ENCODE results near the gene GALNT13. TPM values are rescaled to one million over a fixed set of nuclear protein-coding genes. Genes with fewer than 3 reads are reported as not detected.

Gene GALNT13
- total and polyA plus RNA-seq, 2 of the 13 experiments (the other 11 are each of a cell fraction or from before 2014, with no cell fraction given) = 1.3 to 5.0 TPM

DNA sequence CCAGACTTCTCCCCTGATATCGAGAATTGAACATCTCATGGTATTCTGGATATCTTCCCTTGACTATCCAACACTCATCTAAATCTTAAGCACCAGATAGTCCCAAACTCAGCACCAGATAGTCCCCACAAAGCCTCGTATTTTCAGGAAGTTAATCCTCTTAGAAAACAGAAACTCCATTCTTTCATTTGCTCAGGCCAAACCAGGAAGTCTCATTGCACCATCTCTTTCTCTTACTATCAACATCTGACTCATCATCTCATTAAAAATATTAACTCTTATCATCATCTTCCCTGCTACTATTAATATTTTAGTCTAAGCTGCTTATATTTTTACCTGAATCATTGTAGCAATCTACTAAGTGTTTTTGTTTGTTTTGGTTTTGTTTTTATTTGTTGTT is 286.4 kb downstream of the GALNT13 start:
- no peaks in the 10 kb centered on the region for H3K36me3 ChIP-seq (replicated peaks in 1 of 2; ENCODE audit: control insufficient read depth in 1 of 2, insufficient read depth in 2 of 2, low read length in 2 of 2)
- no peak overlapping the region for H3K27ac ChIP-seq (ENCODE audit: extremely low read length, insufficient read depth, low read length)
- ChIA-PET POLR2A (no interaction called here), CTCF (ENCODE audit: low intra/inter-chr PET ratio, low total read pairs) (no interaction called here)
- H4K20me1 ChIP-seq (ENCODE audit: insufficient read depth, low read length) = no peaks in the 10 kb centered on the region
- H3K79me2 ChIP-seq (ENCODE audit: insufficient read depth, low read length) = no peaks in the 10 kb centered on the region
- FAIRE-seq (no peak), DNase-seq (ENCODE audit: low spot score) (no peak), ATAC-seq (no peak)
- no peak overlapping the region for H3K4me2 ChIP-seq (ENCODE audit: low read depth, low read length)
- H3K9me3 ChIP-seq (ENCODE audit: low read length) = no peaks in the 10 kb centered on the region
- TF ChIP-seq ASH2L (IDR thresholded peaks at IDR 0.05; ENCODE audit: insufficient read length, low read depth, low read length) = no peak
- TF ChIP-seq, protein P1, sequence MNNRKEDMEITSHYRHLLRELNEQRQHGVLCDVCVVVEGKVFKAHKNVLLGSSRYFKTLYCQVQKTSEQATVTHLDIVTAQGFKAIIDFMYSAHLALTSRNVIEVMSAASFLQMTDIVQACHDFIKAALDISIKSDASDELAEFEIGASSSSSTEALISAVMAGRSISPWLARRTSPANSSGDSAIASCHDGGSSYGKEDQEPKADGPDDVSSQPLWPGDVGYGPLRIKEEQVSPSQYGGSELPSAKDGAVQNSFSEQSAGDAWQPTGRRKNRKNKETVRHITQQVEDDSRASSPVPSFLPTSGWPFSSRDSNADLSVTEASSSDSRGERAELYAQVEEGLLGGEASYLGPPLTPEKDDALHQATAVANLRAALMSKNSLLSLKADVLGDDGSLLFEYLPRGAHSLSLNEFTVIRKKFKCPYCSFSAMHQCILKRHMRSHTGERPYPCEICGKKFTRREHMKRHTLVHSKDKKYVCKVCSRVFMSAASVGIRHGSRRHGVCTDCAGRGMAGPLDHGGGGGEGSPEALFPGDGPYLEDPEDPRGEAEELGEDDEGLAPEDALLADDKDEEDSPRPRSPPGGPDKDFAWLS (CRISPR knock-in tag; IDR thresholded peaks at IDR 0.05; ENCODE audit: borderline replicate concordance) = no peak
- TF ChIP-seq SNAPC2 (CRISPR knock-in tag; IDR thresholded peaks at IDR 0.05) = no peak
- no peak for TF ChIP-seq HMG20B (CRISPR knock-in tag; conservative IDR thresholded peaks at IDR 0.05)
- BruUV-seq (replicated peaks) = no TSS peak
- intact Hi-C loops (cut with micrococcal nuclease; ENCODE audit: unreplicated experiment) (no loop called here), in situ Hi-C loops (cut with HindIII; ENCODE audit: extremely low pct_ligation_motif_present, low pct_unique_long_range_greater_than_20kb) (no loop called here)
- H2AFZ ChIP-seq (ENCODE audit: low read length) = no peak overlapping the region
- no peak overlapping the region for H3K9ac ChIP-seq (ENCODE audit: insufficient read depth, low read depth, low read length)
- 2% methylated on average over 2 of the region's 2 CpGs for WGBS (ENCODE audit: low lambda C conversion rate)
- no peaks in the 10 kb centered on the region for H3K27me3 ChIP-seq (ENCODE audit: control insufficient read depth in 1 of 2, insufficient read depth in 2 of 2, low read length in 2 of 2)
- H3K4me1 ChIP-seq (ENCODE audit: insufficient read depth, low read length) = no peaks in the 10 kb centered on the region
- no peak overlapping the region for H3K4me3 ChIP-seq (replicated peaks in 1 of 3; ENCODE audit: insufficient read depth in 1 of 3, low read depth in 2 of 3, low read length in 3 of 3)

DNA sequence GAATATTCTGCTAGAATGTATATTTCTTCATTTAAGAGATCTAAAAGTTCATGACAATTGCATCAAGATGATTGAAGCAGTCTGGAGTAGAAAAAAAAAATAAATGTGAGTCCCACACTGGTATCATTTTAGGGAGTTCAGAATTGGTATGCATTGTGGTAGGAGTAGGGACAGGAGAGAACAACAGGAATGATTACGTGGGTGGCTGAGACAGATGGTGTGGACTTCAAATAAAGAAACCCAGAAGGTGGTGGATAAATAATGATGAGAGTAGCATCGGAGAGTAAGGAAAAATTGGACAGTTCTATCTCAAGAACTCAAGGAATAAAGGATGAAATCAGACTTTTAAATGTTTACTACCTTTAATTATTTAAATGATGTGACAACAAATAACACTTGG is 289.6 kb downstream of the GALNT13 start:
- CTCF ChIA-PET (ENCODE audit: low intra/inter-chr PET ratio, low total read pairs) = no interaction called here
- Histone ChIP-seq H3K4me1 (ENCODE audit: insufficient read depth, low read length) (no peaks in the 10 kb centered on the region), H3K27ac (ENCODE audit: extremely low read length, insufficient read depth, low read length) (no peak overlapping the region), H3K9me3 (ENCODE audit: low read length) (no peaks in the 10 kb centered on the region), H4K20me1 (ENCODE audit: insufficient read depth, low read length) (no peaks in the 10 kb centered on the region), H2AFZ (ENCODE audit: low read length) (no peak overlapping the region), H3K79me2 (ENCODE audit: insufficient read depth, low read length) (no peaks in the 10 kb centered on the region), H3K27me3 (ENCODE audit: control insufficient read depth in 1 of 2, insufficient read depth in 2 of 2, low read length in 2 of 2) (no peaks in the 10 kb centered on the region), H3K4me2 (ENCODE audit: low read depth, low read length) (no peak overlapping the region), H3K36me3 (replicated peaks in 1 of 2; ENCODE audit: control insufficient read depth in 1 of 2, insufficient read depth in 2 of 2, low read length in 2 of 2) (no peaks in the 10 kb centered on the region), H3K9ac (ENCODE audit: insufficient read depth, low read depth, low read length) (no peak overlapping the region), H3K4me3 (replicated peaks in 1 of 3; ENCODE audit: insufficient read depth in 1 of 3, low read depth in 2 of 3, low read length in 3 of 3) (no peak overlapping the region)
- no peak for FAIRE-seq
- in situ Hi-C loops (cut with HindIII; ENCODE audit: extremely low pct_ligation_motif_present, low pct_unique_long_range_greater_than_20kb) = no loop called here
- no peak for DNase-seq (ENCODE audit: low spot score)
- no TSS peak for BruUV-seq (replicated peaks)
- intact Hi-C loops (cut with micrococcal nuclease; ENCODE audit: unreplicated experiment) = no loop called here
- POLR2A ChIA-PET = no interaction called here
- ATAC-seq = no peak
- WGBS (ENCODE audit: low lambda C conversion rate) = 5% methylated on average over 2 of the region's 2 CpGs
- TF ChIP-seq, protein P2, sequence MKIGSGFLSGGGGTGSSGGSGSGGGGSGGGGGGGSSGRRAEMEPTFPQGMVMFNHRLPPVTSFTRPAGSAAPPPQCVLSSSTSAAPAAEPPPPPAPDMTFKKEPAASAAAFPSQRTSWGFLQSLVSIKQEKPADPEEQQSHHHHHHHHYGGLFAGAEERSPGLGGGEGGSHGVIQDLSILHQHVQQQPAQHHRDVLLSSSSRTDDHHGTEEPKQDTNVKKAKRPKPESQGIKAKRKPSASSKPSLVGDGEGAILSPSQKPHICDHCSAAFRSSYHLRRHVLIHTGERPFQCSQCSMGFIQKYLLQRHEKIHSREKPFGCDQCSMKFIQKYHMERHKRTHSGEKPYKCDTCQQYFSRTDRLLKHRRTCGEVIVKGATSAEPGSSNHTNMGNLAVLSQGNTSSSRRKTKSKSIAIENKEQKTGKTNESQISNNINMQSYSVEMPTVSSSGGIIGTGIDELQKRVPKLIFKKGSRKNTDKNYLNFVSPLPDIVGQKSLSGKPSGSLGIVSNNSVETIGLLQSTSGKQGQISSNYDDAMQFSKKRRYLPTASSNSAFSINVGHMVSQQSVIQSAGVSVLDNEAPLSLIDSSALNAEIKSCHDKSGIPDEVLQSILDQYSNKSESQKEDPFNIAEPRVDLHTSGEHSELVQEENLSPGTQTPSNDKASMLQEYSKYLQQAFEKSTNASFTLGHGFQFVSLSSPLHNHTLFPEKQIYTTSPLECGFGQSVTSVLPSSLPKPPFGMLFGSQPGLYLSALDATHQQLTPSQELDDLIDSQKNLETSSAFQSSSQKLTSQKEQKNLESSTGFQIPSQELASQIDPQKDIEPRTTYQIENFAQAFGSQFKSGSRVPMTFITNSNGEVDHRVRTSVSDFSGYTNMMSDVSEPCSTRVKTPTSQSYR (CRISPR knock-in tag; IDR thresholded peaks at IDR 0.05; ENCODE audit: borderline replicate concordance) = no peak
- no peak for TF ChIP-seq ZFP62 (CRISPR knock-in tag; IDR thresholded peaks at IDR 0.05)
- TF ChIP-seq, protein P3, sequence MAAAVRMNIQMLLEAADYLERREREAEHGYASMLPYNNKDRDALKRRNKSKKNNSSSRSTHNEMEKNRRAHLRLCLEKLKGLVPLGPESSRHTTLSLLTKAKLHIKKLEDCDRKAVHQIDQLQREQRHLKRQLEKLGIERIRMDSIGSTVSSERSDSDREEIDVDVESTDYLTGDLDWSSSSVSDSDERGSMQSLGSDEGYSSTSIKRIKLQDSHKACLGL (CRISPR knock-in tag; IDR thresholded peaks at IDR 0.05) = no peak
- TF ChIP-seq, protein P4, sequence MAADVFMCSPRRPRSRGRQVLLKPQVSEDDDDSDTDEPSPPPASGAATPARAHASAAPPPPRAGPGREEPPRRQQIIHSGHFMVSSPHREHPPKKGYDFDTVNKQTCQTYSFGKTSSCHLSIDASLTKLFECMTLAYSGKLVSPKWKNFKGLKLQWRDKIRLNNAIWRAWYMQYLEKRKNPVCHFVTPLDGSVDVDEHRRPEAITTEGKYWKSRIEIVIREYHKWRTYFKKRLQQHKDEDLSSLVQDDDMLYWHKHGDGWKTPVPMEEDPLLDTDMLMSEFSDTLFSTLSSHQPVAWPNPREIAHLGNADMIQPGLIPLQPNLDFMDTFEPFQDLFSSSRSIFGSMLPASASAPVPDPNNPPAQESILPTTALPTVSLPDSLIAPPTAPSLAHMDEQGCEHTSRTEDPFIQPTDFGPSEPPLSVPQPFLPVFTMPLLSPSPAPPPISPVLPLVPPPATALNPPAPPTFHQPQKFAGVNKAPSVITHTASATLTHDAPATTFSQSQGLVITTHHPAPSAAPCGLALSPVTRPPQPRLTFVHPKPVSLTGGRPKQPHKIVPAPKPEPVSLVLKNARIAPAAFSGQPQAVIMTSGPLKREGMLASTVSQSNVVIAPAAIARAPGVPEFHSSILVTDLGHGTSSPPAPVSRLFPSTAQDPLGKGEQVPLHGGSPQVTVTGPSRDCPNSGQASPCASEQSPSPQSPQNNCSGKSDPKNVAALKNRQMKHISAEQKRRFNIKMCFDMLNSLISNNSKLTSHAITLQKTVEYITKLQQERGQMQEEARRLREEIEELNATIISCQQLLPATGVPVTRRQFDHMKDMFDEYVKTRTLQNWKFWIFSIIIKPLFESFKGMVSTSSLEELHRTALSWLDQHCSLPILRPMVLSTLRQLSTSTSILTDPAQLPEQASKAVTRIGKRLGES (CRISPR knock-in tag; IDR thresholded peaks at IDR 0.05; ENCODE audit: borderline replicate concordance) = no peak
